EH (cell line): ENCODE results near the gene GADD45G.
A peak's percentile ranks its signal among the peaks of the same experiment; 100 is the strongest.

Experiments used
- DNase-seq: peaks from one replicate; pipeline ENCODE4 v3.0.0-alpha.2; 2015; ENCODE audit warnings: low read depth

GADD45G gene

GRCh38 chr9:89592963-89593726, 11.7 kb upstream of the GADD45G start:
- DNase-seq: peak; percentile 78

- DNase-seq: peak; percentile 29
Measured at GRCh38 chr9:89593727-89594427, 10.9 kb upstream of the GADD45G start.

- DNase-seq: no peak
Measured at GRCh38 chr9:89594811-89595550, 9.8 kb upstream of the GADD45G start.

- DNase-seq: no peak
Measured at GRCh38 chr9:89595646-89596045, 9.2 kb upstream of the GADD45G start.

GRCh38 chr9:89596937-89597555, 7.8 kb upstream of the GADD45G start:
- no peak for DNase-seq

- peak; percentile 65 for DNase-seq
Measured at GRCh38 chr9:89597711-89598362, 7.0 kb upstream of the GADD45G start.

- no peak for DNase-seq
Measured at GRCh38 chr9:89598363-89598713, 6.5 kb upstream of the GADD45G start.

- no peak for DNase-seq
Measured at GRCh38 chr9:89598926-89599325, 5.9 kb upstream of the GADD45G start.

GRCh38 chr9:89600831-89601230, 4.0 kb upstream of the GADD45G start:
- DNase-seq: no peak

- DNase-seq: no peak
Measured at GRCh38 chr9:89601306-89601705, 3.5 kb upstream of the GADD45G start.

- no peak for DNase-seq
Measured at GRCh38 chr9:89601856-89602562, 2.8 kb upstream of the GADD45G start.

GRCh38 chr9:89602978-89603766, 1.6 kb upstream of the GADD45G start:
- DNase-seq: peak; percentile 70

GRCh38 chr9:89603767-89604665, 796 bp upstream of the GADD45G start:
- DNase-seq: peak; percentile 18

- peak; percentile 46 for DNase-seq
Measured at GRCh38 chr9:89605465-89606048, 745 bp downstream of the GADD45G start.

- DNase-seq: peak; percentile 83
Measured at GRCh38 chr9:89606049-89606623, 1.3 kb downstream of the GADD45G start.

- peak; percentile 54 for DNase-seq
Measured at GRCh38 chr9:89606624-89607311, 2.0 kb downstream of the GADD45G start.

- no peak for DNase-seq
Measured at GRCh38 chr9:89608641-89609335, 4.0 kb downstream of the GADD45G start.
